Upper lobe of left lung (tissue), 4 donors: ENCODE results near the gene SBF1.

Experiments used
- CTCF ChIP-seq, 6 experiments: fragments of 450-650 bp in 4 of 6; fragments of 200-600 bp in 2 of 6; sonication (generic) in 2 of 6; IDR thresholded peaks; one replicate each; pipeline ENCODE4 v1.5.1; 2016 to 2019; ENCODE audit warnings: antibody characterized with exemption in 6 of 6
- EP300 ChIP-seq, 4 donors: sonication (generic); formaldehyde crosslinking; IDR thresholded peaks; one replicate each; pipeline ENCODE4 v1.5.1; 2017; ENCODE audit warnings: antibody characterized with exemption in 4 of 4, control low read depth in 2 of 4
- POLR2A ChIP-seq, 4 donors: fragments of 450-650 bp; IDR thresholded peaks; one replicate each; pipeline ENCODE4 v1.5.1; 2016 to 2017; ENCODE audit warnings: antibody characterized with exemption in 4 of 4, mild to moderate bottlenecking in 2 of 4

- TF ChIP-seq CTCF (IDR thresholded peaks at IDR 0.05) = no peak
- TF ChIP-seq POLR2A (IDR thresholded peaks at IDR 0.05) = no peak
- no peak for TF ChIP-seq EP300 (IDR thresholded peaks at IDR 0.05)
Observed at GRCh38 chr22:50483977-50484853, 9.4 kb upstream of the SBF1 start.
